HEK293T (cell line): Measurements from ENCODE around the gene IPO4.

Experiments
- ARNT ChIP-seq: fragments of 450-650 bp; IDR thresholded peaks from 2 replicates; pipeline ENCODE4 v1.6.1; 2017; ENCODE audit warnings: mild to moderate bottlenecking
- HDGF ChIP-seq: fragments of 450-650 bp; IDR thresholded peaks from 2 replicates; pipeline ENCODE4 v1.6.1; 2017; ENCODE audit warnings: antibody characterized with exemption, borderline replicate concordance
- SP1 ChIP-seq: fragments of 450-650 bp; IDR thresholded peaks from 2 replicates; pipeline ENCODE4 v1.6.1; 2017

GRCh38 chr14:24172261-24172860 lies 16.3 kb downstream of the IPO4 start:
- no peak for TF ChIP-seq SP1
- TF ChIP-seq ARNT: no peak
- TF ChIP-seq HDGF: no peak
